Esophagus squamous epithelium (tissue), 5 donors: ENCODE data around the gene RTL1. TPM values are rescaled to one million over a fixed set of nuclear protein-coding genes. Genes with fewer than 3 reads are reported as not detected.

Source experiments
- DNase-seq: peaks from one replicate; lab custom pipeline; 2025; lab: John Stamatoyannopoulos, UW
- H3K27ac ChIP-seq, 4 donors: fragments of 200-600 bp; sonication (generic); one replicate each; pipeline ENCODE4 v1.5.1; 2016 to 2019; ENCODE audit warnings: mild to moderate bottlenecking in 1 of 4
- H3K27me3 ChIP-seq, 4 donors: fragments of 200-600 bp; sonication (generic); 1 replicate in 3 of 4; 2 replicates in 1 of 4; pipeline versions ENCODE4 v1.5.1 to v1.6.0; 2017 to 2021; ENCODE audit warnings: antibody characterized with exemption in 1 of 4
- H3K36me3 ChIP-seq, 3 donors: fragments of 200-600 bp; sonication (generic); one replicate each; pipeline ENCODE4 v1.5.1; 2016 to 2019
- H3K4me1 ChIP-seq, 3 donors: fragments of 200-600 bp; sonication (generic); one replicate each; pipeline ENCODE4 v1.5.1; 2017 to 2019
- H3K4me3 ChIP-seq, 4 donors: fragments of 200-600 bp; sonication (generic); 1 replicate in 3 of 4; 2 replicates in 1 of 4; pipeline ENCODE4 v1.5.1; 2016 to 2019; ENCODE audit warnings: mild to moderate bottlenecking in 2 of 4, moderate library complexity in 1 of 4
- H3K9me3 ChIP-seq, 3 donors: fragments of 200-600 bp; sonication (generic); one replicate each; pipeline ENCODE4 v1.5.1; 2016 to 2019
- POLR2A ChIP-seq, 4 donors: fragments of 450-650 bp; IDR thresholded peaks; one replicate each; pipeline ENCODE4 v1.6.1; 2017; ENCODE audit warnings: antibody characterized with exemption in 4 of 4, mild to moderate bottlenecking in 4 of 4, moderate library complexity in 3 of 4
- WGBS, 2 donors: methylation state at CpG; one replicate each; pipeline ENCODE4 v1.1.5; 2018; 5-methylcytosine and 5-hydroxymethylcytosine counted together
- intact Hi-C: fragments of 100-400 bp; cut with DNase I; formaldehyde crosslinking; loops from one replicate; pipeline ENCODE4 v1.15.0; 2022
- total RNA-seq, 4 donors: library from RNA; depleted of rRNA; stranded (reverse); fragments of >200 nt; gene quantifications; one replicate each; pipeline ENCODE4 v1.1.0, GENCODE V29; 2016
- TF ChIP-seq, protein P1 (sequence below), 6 experiments: fragments of 450-650 bp in 4 of 6; fragments of 200-600 bp in 2 of 6; sonication (generic) in 2 of 6; IDR thresholded peaks; one replicate each; pipeline ENCODE4 v1.5.1; 2016 to 2019; ENCODE audit warnings: antibody characterized with exemption in 6 of 6, mild to moderate bottlenecking in 4 of 6, moderate library complexity in 4 of 6
- donor health status: DM: yes; HTN: yes; CAD: no.

The RTL1 gene
- total RNA-seq, 4 donors from 2014 or later = not detected

DNA sequence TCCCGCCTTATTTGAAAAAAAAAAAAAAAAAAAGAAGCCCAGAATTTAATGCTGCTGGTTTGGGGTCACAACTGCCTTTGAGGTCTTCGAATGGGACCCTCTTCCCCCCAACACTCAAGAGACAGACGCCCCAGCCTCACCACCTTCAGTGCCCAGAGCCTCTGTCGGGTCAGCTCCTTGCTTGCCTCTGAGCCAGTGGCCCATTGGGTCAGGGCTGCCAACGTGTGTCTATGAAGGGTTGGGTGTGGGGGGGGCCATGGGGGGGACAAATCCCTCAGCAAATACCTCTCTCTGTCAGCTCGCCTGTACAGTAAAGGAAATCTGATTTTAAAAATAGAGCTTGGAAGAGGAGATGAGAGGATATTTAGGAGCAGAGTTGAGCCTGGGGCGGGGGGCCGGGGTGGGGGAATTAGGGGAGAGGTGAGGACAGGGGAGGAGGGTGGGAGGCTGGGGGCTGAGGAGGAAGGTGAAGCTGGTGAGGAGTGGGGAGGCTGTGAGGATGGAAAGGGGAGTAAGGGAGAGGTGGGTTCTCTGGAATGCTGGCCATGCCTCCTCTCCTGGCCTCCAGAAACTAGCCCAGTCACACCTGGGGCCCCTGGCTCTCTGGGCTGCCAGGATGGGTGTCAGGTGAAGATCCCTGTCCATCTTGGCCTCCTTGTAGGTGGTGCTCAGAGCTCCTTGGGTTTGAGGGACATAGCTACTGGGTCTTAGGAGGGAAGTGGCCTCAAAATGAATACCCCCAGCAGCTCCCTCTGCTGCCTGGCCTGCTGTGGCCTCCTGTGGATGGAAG lies 13.3 kb downstream of the RTL1 start:
- TF ChIP-seq POLR2A (IDR thresholded peaks at IDR 0.05) = no peak
- TF ChIP-seq, protein P1, sequence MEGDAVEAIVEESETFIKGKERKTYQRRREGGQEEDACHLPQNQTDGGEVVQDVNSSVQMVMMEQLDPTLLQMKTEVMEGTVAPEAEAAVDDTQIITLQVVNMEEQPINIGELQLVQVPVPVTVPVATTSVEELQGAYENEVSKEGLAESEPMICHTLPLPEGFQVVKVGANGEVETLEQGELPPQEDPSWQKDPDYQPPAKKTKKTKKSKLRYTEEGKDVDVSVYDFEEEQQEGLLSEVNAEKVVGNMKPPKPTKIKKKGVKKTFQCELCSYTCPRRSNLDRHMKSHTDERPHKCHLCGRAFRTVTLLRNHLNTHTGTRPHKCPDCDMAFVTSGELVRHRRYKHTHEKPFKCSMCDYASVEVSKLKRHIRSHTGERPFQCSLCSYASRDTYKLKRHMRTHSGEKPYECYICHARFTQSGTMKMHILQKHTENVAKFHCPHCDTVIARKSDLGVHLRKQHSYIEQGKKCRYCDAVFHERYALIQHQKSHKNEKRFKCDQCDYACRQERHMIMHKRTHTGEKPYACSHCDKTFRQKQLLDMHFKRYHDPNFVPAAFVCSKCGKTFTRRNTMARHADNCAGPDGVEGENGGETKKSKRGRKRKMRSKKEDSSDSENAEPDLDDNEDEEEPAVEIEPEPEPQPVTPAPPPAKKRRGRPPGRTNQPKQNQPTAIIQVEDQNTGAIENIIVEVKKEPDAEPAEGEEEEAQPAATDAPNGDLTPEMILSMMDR (IDR thresholded peaks at IDR 0.05) = no peak
- Histone ChIP-seq H3K36me3 (no peaks in the 10 kb centered on the region), H3K27me3 (peaks cover 0 to 15% (median 0%) of the 10 kb centered on the region in 4 donors), H3K4me1 (no peaks in the 10 kb centered on the region), H3K9me3 (no peaks in the 10 kb centered on the region), H3K4me3 (no peak overlapping the region), H3K27ac (no peak overlapping the region)
- WGBS, 2 donors = 76 to 78% methylated on average over 5 to 6 of the region's 8 CpGs
- intact Hi-C loops = no loop called here
- no peak for DNase-seq

DNA sequence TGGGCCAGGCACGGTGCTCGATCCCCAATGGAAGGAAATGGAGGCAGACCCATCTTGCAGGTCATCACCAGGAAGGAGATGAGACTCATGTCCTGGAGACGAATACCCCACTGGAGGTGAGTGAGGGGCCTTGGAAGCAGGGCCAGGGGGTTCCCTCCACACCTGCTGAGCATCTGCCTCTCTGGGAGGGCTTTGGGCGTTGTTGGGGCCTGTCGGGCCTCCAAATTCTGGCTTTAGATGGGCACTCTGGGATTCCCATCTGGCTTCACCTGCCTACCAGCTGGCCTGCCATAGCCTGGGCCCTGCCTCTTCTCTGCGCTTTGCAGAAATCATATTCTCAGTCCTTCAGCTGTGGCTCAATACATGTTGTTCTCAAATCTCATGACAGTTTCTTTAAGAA lies 13.9 kb downstream of the RTL1 start:
- no peak for DNase-seq
- no peaks in the 10 kb centered on the region for H3K36me3 ChIP-seq
- no peaks in the 10 kb centered on the region for H3K9me3 ChIP-seq
- peaks cover 0 to 14% (median 0%) of the 10 kb centered on the region in 4 donors for H3K27me3 ChIP-seq
- intact Hi-C loops = no loop called here
- no peak overlapping the region for H3K4me3 ChIP-seq
- TF ChIP-seq, protein P1 (IDR thresholded peaks at IDR 0.05) = no peak
- H3K4me1 ChIP-seq = no peaks in the 10 kb centered on the region
- 81 to 92% methylated on average over 2 to 6 of the region's 6 CpGs for WGBS, 2 donors
- no peak overlapping the region for H3K27ac ChIP-seq

DNA sequence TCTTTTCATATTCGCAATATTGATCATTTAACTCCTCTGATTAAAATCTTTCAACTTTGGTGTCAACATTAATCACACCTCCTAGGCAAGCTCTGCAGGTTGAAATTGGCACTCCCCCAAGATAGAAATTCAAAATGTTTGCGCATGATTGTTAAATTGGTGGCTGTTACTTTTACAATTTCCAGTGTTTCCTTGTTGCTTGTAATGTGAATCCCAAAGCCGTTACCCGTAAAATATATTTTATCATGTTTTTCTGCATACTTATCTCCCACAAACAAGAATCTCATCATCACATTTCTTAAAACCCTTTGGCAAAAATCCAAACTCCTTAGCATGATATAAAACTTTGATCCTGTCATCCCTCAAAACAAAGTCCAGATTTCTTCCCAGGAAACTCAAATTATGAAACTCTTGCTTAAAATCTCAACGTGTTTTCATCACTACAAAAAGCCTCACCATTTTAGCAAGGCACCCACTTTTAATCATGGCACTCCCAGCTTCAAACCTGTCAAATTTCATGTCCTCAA lies 14.7 kb downstream of the RTL1 start:
- Histone ChIP-seq H3K4me1 (no peaks in the 10 kb centered on the region), H3K27ac (no peak overlapping the region), H3K27me3 (peaks cover 0 to 10% (median 0%) of the 10 kb centered on the region in 4 donors), H3K36me3 (no peaks in the 10 kb centered on the region), H3K9me3 (no peaks in the 10 kb centered on the region), H3K4me3 (no peak overlapping the region)
- DNase-seq = no peak
- intact Hi-C loops = no loop called here
- TF ChIP-seq POLR2A (IDR thresholded peaks at IDR 0.05) = no peak
- TF ChIP-seq, protein P1 (IDR thresholded peaks at IDR 0.05) = no peak
- 47 to 61% methylated on average over 5 of the region's 5 CpGs for WGBS, 2 donors

DNA sequence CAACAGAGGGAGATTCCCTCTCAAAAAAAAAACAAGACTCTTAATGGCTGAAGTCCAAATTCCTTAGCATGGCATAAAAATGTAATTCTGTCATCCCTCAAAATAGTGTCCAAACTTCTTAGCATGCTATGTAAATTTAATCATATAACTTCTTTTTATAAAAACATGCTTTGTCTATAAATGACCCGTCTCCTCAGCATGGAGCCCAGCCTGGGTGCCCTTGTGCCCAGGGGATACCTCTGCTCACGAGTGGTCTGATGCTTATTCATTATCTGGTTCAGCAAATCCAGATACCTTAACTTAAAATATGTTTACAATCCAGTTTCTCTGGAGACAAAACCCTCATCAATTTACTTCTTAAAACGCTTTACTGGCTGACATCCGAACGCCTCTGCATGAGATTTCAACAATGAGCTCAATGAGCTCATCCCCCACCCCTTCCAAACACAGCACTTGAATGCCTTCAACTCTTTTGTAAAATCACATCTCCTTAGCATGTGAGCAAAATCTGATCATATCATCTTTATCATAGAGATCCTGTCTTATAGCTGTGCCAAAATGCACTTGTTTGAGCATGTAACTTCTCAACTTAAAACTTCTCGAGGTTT lies 15.7 kb downstream of the RTL1 start:
- no peak for TF ChIP-seq POLR2A (IDR thresholded peaks at IDR 0.05)
- TF ChIP-seq, protein P1 (IDR thresholded peaks at IDR 0.05) = no peak
- Histone ChIP-seq H3K4me3 (no peak overlapping the region), H3K36me3 (no peaks in the 10 kb centered on the region), H3K4me1 (no peaks in the 10 kb centered on the region), H3K27me3 (peaks cover 0 to 10% (median 0%) of the 10 kb centered on the region in 4 donors), H3K27ac (no peak overlapping the region), H3K9me3 (no peaks in the 10 kb centered on the region)
- intact Hi-C loops = no loop called here
- WGBS, 2 donors = 32 to 36% methylated on average over 6 of the region's 6 CpGs
- no peak for DNase-seq

DNA sequence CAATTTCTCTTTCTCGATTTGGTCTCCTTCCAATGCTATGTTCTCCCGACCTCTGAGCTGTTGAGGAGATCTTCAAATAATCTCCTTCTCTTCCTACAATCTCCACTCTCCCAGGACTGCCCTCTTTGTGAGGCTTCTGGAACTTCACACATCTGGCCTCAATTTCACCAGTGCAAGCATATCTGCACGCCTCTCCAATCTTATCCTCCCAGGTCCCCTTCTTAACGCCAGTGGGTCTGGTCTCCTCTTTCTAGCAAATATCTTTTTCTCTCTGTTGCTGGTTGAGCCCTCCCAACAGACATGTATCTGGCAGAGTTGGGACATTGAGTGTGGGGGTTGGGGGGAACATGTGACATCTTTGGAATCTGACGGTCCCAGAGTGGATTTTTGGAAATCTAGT lies 17.9 kb downstream of the RTL1 start:
- no peaks in the 10 kb centered on the region for H3K36me3 ChIP-seq
- H3K4me3 ChIP-seq = no peak overlapping the region
- no peak for DNase-seq
- H3K27me3 ChIP-seq = peaks cover 0 to 10% (median 0%) of the 10 kb centered on the region in 4 donors
- intact Hi-C loops = no loop called here
- no peaks in the 10 kb centered on the region for H3K9me3 ChIP-seq
- TF ChIP-seq POLR2A (IDR thresholded peaks at IDR 0.05) = no peak
- TF ChIP-seq, protein P1 (IDR thresholded peaks at IDR 0.05) = no peak
- 61 to 72% methylated on average over 4 to 5 of the region's 5 CpGs for WGBS, 2 donors
- no peak overlapping the region for H3K27ac ChIP-seq
- no peaks in the 10 kb centered on the region for H3K4me1 ChIP-seq
